SK-N-SH treated with all-trans-retinoic acid at 6 μM for 48 hours (cell line): ENCODE results near the gene ACSL1.

Source experiments
- ARNTL ChIP-seq: fragments of 450-650 bp; formaldehyde crosslinking; IDR thresholded peaks from 2 replicates; pipeline ENCODE4 v1.5.0; 2020; ENCODE audit warnings: low read depth, mild to moderate bottlenecking, moderate library complexity, borderline replicate concordance
- CSRNP3 ChIP-seq: fragments of 250-450 bp; sonication (Bioruptor Pico); IDR thresholded peaks from 2 replicates; pipeline ENCODE4 v1.5.1; 2021; ENCODE audit warnings: mild to moderate bottlenecking, moderate library complexity
- ESRRG ChIP-seq: fragments of 250-450 bp; sonication (Bioruptor Pico); IDR thresholded peaks from 2 replicates; pipeline ENCODE4 v1.6.1; 2021; ENCODE audit warnings: mild to moderate bottlenecking
- OSR1 ChIP-seq: fragments of 250-450 bp; sonication (Bioruptor Pico); IDR thresholded peaks from 2 replicates; pipeline ENCODE4 v1.8.0; 2022; ENCODE audit warnings: moderate library complexity, mild to moderate bottlenecking, inconsistent platforms
- PPARA ChIP-seq: fragments of 250-450 bp; sonication (Bioruptor Pico); IDR thresholded peaks from 2 replicates; pipeline ENCODE4 v1.5.0; 2020; ENCODE audit warnings: mild to moderate bottlenecking, borderline replicate concordance
- RARB ChIP-seq: fragments of 250-450 bp; sonication (Bioruptor Pico); IDR thresholded peaks from 2 replicates; pipeline ENCODE4 v1.8.0; 2021; ENCODE audit warnings: mild to moderate bottlenecking, moderate library complexity
- ZC3H10 ChIP-seq: fragments of 250-450 bp; sonication (Bioruptor Pico); IDR thresholded peaks from 2 replicates; pipeline ENCODE4 v1.5.1; 2021; ENCODE audit warnings: mild to moderate bottlenecking, moderate library complexity
- ZFP3 ChIP-seq: fragments of 250-450 bp; sonication (Bioruptor Pico); IDR thresholded peaks from 2 replicates; pipeline ENCODE4 v1.5.0; 2020; ENCODE audit warnings: mild to moderate bottlenecking, moderate library complexity
- ZFP30 ChIP-seq: fragments of 450-650 bp; formaldehyde crosslinking; IDR thresholded peaks from 2 replicates; pipeline ENCODE4 v1.5.0; 2022; ENCODE audit warnings: mild to moderate bottlenecking, moderate library complexity
- ZNF565 ChIP-seq: fragments of 450-650 bp; formaldehyde crosslinking; conservative IDR thresholded peaks from 2 replicates; pipeline ENCODE4 v1.5.0; 2020; ENCODE audit warnings: low read depth, mild to moderate bottlenecking, moderate library complexity
- TF ChIP-seq, protein P1 (sequence below): fragments of 250-450 bp; sonication (Bioruptor Pico); IDR thresholded peaks from 2 replicates; pipeline ENCODE4 v1.8.0; 2020; ENCODE audit warnings: mild to moderate bottlenecking, moderate library complexity, borderline replicate concordance

GRCh38 chr4:184851886-184852285 is 26.1 kb upstream of the ACSL1 start:
- TF ChIP-seq ESRRG (CRISPR knock-in tag) (no peak), ZFP3 (CRISPR knock-in tag) (no peak), ZNF565 (no peak), RARB (CRISPR knock-in tag) (no peak), PPARA (CRISPR knock-in tag) (no peak), ARNTL (CRISPR knock-in tag) (no peak), ZFP30 (CRISPR knock-in tag) (no peak), OSR1 (CRISPR knock-in tag) (no peak), CSRNP3 (CRISPR knock-in tag) (no peak), ZC3H10 (CRISPR knock-in tag) (no peak)
- TF ChIP-seq, protein P1, sequence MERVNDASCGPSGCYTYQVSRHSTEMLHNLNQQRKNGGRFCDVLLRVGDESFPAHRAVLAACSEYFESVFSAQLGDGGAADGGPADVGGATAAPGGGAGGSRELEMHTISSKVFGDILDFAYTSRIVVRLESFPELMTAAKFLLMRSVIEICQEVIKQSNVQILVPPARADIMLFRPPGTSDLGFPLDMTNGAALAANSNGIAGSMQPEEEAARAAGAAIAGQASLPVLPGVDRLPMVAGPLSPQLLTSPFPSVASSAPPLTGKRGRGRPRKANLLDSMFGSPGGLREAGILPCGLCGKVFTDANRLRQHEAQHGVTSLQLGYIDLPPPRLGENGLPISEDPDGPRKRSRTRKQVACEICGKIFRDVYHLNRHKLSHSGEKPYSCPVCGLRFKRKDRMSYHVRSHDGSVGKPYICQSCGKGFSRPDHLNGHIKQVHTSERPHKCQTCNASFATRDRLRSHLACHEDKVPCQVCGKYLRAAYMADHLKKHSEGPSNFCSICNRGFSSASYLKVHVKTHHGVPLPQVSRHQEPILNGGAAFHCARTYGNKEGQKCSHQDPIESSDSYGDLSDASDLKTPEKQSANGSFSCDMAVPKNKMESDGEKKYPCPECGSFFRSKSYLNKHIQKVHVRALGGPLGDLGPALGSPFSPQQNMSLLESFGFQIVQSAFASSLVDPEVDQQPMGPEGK (CRISPR knock-in tag) = no peak
